Upper lobe of right lung (tissue), 1 donor: ENCODE results near the gene ADAMTS14. TPM values are rescaled to one million over a fixed set of nuclear protein-coding genes. Genes with fewer than 3 reads are reported as not detected.

Experiments
- ATAC-seq: fragments of 200-7000 bp; cut with Tn5 transposase; one replicate; pipeline ENCODE4 v1.9.1; 2020; ENCODE audit warnings: mild to moderate bottlenecking, moderate library complexity
- DNase-seq: peaks from one replicate; pipeline ENCODE4 v3.0.0-alpha.2; 2020
- H3K27ac ChIP-seq: fragments of 200-600 bp; one replicate; pipeline ENCODE4 v1.8.0; 2022
- H3K27me3 ChIP-seq: fragments of 200-600 bp; one replicate; pipeline ENCODE4 v1.8.0; 2022; ENCODE audit warnings: mild to moderate bottlenecking
- H3K36me3 ChIP-seq: fragments of 200-600 bp; one replicate; pipeline ENCODE4 v1.8.0; 2022
- H3K4me1 ChIP-seq: fragments of 200-600 bp; one replicate; pipeline ENCODE4 v1.8.0; 2022
- H3K4me3 ChIP-seq: fragments of 200-600 bp; one replicate; pipeline ENCODE4 v1.8.0; 2022; ENCODE audit warnings: mild to moderate bottlenecking
- H3K9me3 ChIP-seq: fragments of 200-600 bp; one replicate; pipeline ENCODE4 v1.8.0; 2022
- intact Hi-C: fragments of 100-400 bp; cut with DNase I; formaldehyde crosslinking; loops from one replicate; pipeline ENCODE4 v1.11.0; 2022
- total RNA-seq: library from RNA; stranded (reverse); fragmentation: NEBNext Ultra II Directional; extraction: Animal tissue kit (Norgen Biotek cat#: 25700); gene quantifications from one replicate; pipeline ENCODE4 v1.2.1, GENCODE V29; 2021
- TF ChIP-seq, protein P1 (sequence below): fragments of 200-600 bp; IDR thresholded peaks from one replicate; pipeline ENCODE4 v1.8.0; 2022; ENCODE audit warnings: antibody characterized with exemption
- donor health status: DM: no; HTN: yes; CAD: no; lungs with severe emphysema.

The ADAMTS14 gene
- total RNA-seq, 1 donor from 2014 or later: 0.55 TPM

DNA sequence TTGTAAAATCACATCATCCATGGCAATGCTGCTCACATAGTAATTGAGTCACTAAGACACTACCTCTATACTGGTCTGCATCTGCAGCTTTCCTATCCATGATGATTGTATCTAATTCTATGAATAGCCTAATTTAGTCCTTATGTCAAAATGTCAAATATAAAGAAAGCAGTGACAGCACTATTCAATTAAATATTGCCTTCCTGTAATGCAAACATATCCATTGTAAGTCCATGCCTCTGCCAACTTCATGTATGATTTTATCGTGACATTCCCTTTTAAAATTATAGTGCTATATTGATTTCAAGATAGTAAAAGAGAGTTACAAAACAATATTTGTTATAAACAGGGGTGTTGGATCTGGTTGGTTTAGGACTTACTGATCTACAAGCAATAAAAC lies 138.7 kb downstream of the ADAMTS14 start:
- no peaks in the 10 kb centered on the region for H3K36me3 ChIP-seq
- H3K4me3 ChIP-seq: no peak overlapping the region
- ATAC-seq (no peak), DNase-seq (no peak)
- intact Hi-C loops: loop anchor here (10.0 kb wide), 1 partner anchor 64 kb away; no protein-coding TSS in a partner anchor
- TF ChIP-seq, protein P1, sequence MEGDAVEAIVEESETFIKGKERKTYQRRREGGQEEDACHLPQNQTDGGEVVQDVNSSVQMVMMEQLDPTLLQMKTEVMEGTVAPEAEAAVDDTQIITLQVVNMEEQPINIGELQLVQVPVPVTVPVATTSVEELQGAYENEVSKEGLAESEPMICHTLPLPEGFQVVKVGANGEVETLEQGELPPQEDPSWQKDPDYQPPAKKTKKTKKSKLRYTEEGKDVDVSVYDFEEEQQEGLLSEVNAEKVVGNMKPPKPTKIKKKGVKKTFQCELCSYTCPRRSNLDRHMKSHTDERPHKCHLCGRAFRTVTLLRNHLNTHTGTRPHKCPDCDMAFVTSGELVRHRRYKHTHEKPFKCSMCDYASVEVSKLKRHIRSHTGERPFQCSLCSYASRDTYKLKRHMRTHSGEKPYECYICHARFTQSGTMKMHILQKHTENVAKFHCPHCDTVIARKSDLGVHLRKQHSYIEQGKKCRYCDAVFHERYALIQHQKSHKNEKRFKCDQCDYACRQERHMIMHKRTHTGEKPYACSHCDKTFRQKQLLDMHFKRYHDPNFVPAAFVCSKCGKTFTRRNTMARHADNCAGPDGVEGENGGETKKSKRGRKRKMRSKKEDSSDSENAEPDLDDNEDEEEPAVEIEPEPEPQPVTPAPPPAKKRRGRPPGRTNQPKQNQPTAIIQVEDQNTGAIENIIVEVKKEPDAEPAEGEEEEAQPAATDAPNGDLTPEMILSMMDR: no peak
- H3K27ac ChIP-seq: no peak overlapping the region
- no peaks in the 10 kb centered on the region for H3K9me3 ChIP-seq
- no peaks in the 10 kb centered on the region for H3K4me1 ChIP-seq
- no peaks in the 10 kb centered on the region for H3K27me3 ChIP-seq

DNA sequence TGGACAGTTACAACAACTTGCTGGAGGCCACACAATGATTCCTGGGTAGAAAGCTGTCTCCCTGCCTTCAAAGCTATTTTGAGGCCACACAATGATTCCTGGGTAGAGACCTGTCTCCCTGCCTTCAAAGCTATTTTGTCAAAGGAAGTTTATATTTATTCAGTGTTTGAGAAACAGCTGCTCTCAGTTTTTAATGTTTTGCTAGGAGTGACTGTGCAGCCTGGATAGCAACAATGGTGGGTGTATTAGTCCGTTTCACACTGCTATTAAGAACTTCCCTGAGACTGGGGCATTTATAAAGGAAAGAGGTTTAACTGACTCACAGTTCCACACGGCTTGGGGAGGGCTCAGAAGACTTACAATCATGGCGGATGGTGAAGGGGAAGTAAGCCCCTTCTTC lies 139.6 kb downstream of the ADAMTS14 start:
- H3K36me3 ChIP-seq: no peaks in the 10 kb centered on the region
- H3K4me3 ChIP-seq: no peak overlapping the region
- H3K4me1 ChIP-seq: peaks cover 3% of the 10 kb centered on the region
- no peak overlapping the region for H3K27ac ChIP-seq
- TF ChIP-seq, protein P1: no peak
- intact Hi-C loops: loop anchor here (10.0 kb wide), 1 partner anchor 63 kb away; no protein-coding TSS in a partner anchor
- H3K9me3 ChIP-seq: no peaks in the 10 kb centered on the region
- no peaks in the 10 kb centered on the region for H3K27me3 ChIP-seq
- DNase-seq (no peak), ATAC-seq (no peak)

Other genes with a start within 250 kb of the ADAMTS14 start
- gene NODAL, start 230.8 kb upstream of the ADAMTS14 start, total RNA-seq: not detected
- 27.0 TPM for gene PALD1, start 193.7 kb upstream of the ADAMTS14 start, total RNA-seq
- 32.3 TPM for gene PRF1, start 69.8 kb upstream of the ADAMTS14 start, total RNA-seq
- not detected for gene TBATA, start 112.9 kb downstream of the ADAMTS14 start, total RNA-seq
- 38.3 TPM for gene SGPL1, start 143.4 kb downstream of the ADAMTS14 start, total RNA-seq
- gene PCBD1, start 216.1 kb downstream of the ADAMTS14 start, total RNA-seq: 117 TPM